K562 (cell line): ENCODE results near the gene PDLIM5. TPM values are rescaled to one million over a fixed set of nuclear protein-coding genes. Genes with fewer than 3 reads are reported as not detected.

ENCODE experiments used
- JUN ChIP-seq, 2 experiments: sonication (generic) in 1 of 2; formaldehyde crosslinking in 1 of 2; IDR thresholded peaks; 2 replicates each; pipeline versions ENCODE4 v1.6.1 to v1.8.0; 2012 to 2022; ENCODE audit warnings: borderline replicate concordance in 2 of 2, mild to moderate bottlenecking in 2 of 2, improper control_type of control experiment in 1 of 2, low read depth in 1 of 2, low read length in 1 of 2, missing genetic modification reagents in 1 of 2
- LCOR ChIP-seq: sonication (generic); formaldehyde crosslinking; IDR thresholded peaks from 2 replicates; pipeline ENCODE4 v1.8.0; 2022; ENCODE audit warnings: mild to moderate bottlenecking, missing genetic modification reagents
- PRMT5 ChIP-seq: sonication (generic); formaldehyde crosslinking; IDR thresholded peaks from 2 replicates; pipeline ENCODE4 v1.5.0; 2020; ENCODE audit warnings: missing genetic modification reagents
- XRCC5 ChIP-seq: fragments of 200-400 bp; formaldehyde crosslinking; IDR thresholded peaks from 2 replicates; pipeline ENCODE4 v1.6.1; 2017; ENCODE audit warnings: low read depth, mild to moderate bottlenecking, low read length
- ZFX ChIP-seq: sonication (generic); formaldehyde crosslinking; IDR thresholded peaks from 2 replicates; pipeline ENCODE4 v1.8.0; 2022; ENCODE audit warnings: mild to moderate bottlenecking, missing genetic modification reagents, moderate library complexity
- polyA plus RNA-seq, 8 experiments: library from polyadenylated mRNA; depleted of rRNA in 4 of 8; stranded (reverse) in 5 of 8; unstranded in 3 of 8; fragments of >200 nt; fragmentation: Nextera tagmentation in 2 of 8; fragmentation: Illumina TruSeq in 1 of 8; extraction: Ambion mirVana in 2 of 8; extraction: Trizol in 1 of 8; gene quantifications; 2 replicates each; pipeline versions ENCODE4 v1.2.1 to v1.2.3, GENCODE V29; 2011 to 2014; ENCODE audit warnings: inconsistent platforms in 1 of 8, missing spikeins in 1 of 8
- total RNA-seq, 7 experiments: library from RNA; depleted of rRNA in 6 of 7; stranded (reverse); fragments of >200 nt in 6 of 7; fragmentation: Illumina TruSeq in 2 of 7; extraction: Trizol in 2 of 7; gene quantifications; 2 replicates each; pipeline versions ENCODE4 v1.2.1 to v1.2.3, GENCODE V29; 2011 to 2021; ENCODE audit warnings: low replicate concordance in 1 of 7
- TF ChIP-seq, protein P1 (sequence below): fragments of 450-650 bp; IDR thresholded peaks from 2 replicates; pipeline ENCODE4 v1.6.1; 2014; ENCODE audit warnings: low read depth, mild to moderate bottlenecking, moderate library complexity, borderline replicate concordance
- TF ChIP-seq, protein P2 (sequence below): sonication (generic); formaldehyde crosslinking; IDR thresholded peaks from 2 replicates; pipeline ENCODE4 v1.8.1; 2023; ENCODE audit warnings: mild to moderate bottlenecking, missing genetic modification reagents
- TF ChIP-seq, protein P3 (sequence below): fragments of 450-650 bp; IDR thresholded peaks from 2 replicates; pipeline ENCODE4 v1.6.1; 2016; ENCODE audit warnings: low read depth, mild to moderate bottlenecking, moderate library complexity

PDLIM5 gene
- total and polyA plus RNA-seq, 9 of the 15 experiments (the other 6 are each of a cell fraction or from before 2014, with no cell fraction given), result 36.9 to 127 (median 62.5) TPM

- TF ChIP-seq, protein P1, sequence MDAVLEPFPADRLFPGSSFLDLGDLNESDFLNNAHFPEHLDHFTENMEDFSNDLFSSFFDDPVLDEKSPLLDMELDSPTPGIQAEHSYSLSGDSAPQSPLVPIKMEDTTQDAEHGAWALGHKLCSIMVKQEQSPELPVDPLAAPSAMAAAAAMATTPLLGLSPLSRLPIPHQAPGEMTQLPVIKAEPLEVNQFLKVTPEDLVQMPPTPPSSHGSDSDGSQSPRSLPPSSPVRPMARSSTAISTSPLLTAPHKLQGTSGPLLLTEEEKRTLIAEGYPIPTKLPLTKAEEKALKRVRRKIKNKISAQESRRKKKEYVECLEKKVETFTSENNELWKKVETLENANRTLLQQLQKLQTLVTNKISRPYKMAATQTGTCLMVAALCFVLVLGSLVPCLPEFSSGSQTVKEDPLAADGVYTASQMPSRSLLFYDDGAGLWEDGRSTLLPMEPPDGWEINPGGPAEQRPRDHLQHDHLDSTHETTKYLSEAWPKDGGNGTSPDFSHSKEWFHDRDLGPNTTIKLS, result no peak
- TF ChIP-seq XRCC5 (no peak), LCOR (CRISPR knock-in tag) (no peak), PRMT5 (no peak), ZFX (CRISPR knock-in tag) (no peak), JUN (IDR thresholded peaks at IDR 0.05; ENCODE audit: borderline replicate concordance, low read depth, low read length) (no peak), JUN (CRISPR knock-in tag; IDR thresholded peaks at IDR 0.05; ENCODE audit: borderline replicate concordance) (no peak)
- TF ChIP-seq, protein P2, sequence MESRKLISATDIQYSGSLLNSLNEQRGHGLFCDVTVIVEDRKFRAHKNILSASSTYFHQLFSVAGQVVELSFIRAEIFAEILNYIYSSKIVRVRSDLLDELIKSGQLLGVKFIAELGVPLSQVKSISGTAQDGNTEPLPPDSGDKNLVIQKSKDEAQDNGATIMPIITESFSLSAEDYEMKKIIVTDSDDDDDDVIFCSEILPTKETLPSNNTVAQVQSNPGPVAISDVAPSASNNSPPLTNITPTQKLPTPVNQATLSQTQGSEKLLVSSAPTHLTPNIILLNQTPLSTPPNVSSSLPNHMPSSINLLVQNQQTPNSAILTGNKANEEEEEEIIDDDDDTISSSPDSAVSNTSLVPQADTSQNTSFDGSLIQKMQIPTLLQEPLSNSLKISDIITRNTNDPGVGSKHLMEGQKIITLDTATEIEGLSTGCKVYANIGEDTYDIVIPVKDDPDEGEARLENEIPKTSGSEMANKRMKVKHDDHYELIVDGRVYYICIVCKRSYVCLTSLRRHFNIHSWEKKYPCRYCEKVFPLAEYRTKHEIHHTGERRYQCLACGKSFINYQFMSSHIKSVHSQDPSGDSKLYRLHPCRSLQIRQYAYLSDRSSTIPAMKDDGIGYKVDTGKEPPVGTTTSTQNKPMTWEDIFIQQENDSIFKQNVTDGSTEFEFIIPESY (CRISPR knock-in tag), result no peak
- TF ChIP-seq, protein P3, sequence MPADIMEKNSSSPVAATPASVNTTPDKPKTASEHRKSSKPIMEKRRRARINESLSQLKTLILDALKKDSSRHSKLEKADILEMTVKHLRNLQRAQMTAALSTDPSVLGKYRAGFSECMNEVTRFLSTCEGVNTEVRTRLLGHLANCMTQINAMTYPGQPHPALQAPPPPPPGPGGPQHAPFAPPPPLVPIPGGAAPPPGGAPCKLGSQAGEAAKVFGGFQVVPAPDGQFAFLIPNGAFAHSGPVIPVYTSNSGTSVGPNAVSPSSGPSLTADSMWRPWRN, result no peak
Observed at GRCh38 chr4:94690851-94691254, 239.1 kb downstream of the PDLIM5 start (continued).
